HG02885 (cell line): ENCODE measurements around the gene PPFIA3.
"Not testable (repeated sequence)": the region's sequence is repeated elsewhere in the genome, so short reads cannot be mapped to it uniquely, and the experiment has no call there.

Experiments used
- ATAC-seq: cut with Tn5 transposase; IDR thresholded peaks from one replicate; pipeline ENCODE4 v1.9.1; 2021; ENCODE audit warnings: mild to moderate bottlenecking; ENCODE audit not compliant: unreplicated experiment, poor library complexity

PPFIA3 gene

GRCh38 chr19:49167857-49168409, 48.6 kb downstream of the PPFIA3 start:
- no peak for ATAC-seq

GRCh38 chr19:49168421-49168820, 49.1 kb downstream of the PPFIA3 start:
- ATAC-seq, result no peak

GRCh38 chr19:49173198-49173597, 53.9 kb downstream of the PPFIA3 start:
- ATAC-seq, result no peak

GRCh38 chr19:49180659-49181058, 61.3 kb downstream of the PPFIA3 start:
- ATAC-seq, result no peak

- not testable (repeated sequence) for ATAC-seq
Measured at GRCh38 chr19:49182010-49182847, 62.9 kb downstream of the PPFIA3 start.

- no peak for ATAC-seq
Measured at GRCh38 chr19:49182848-49183375, 63.6 kb downstream of the PPFIA3 start.

- no peak for ATAC-seq
Measured at GRCh38 chr19:49186108-49186507, 66.8 kb downstream of the PPFIA3 start.

GRCh38 chr19:49188626-49189200, 69.4 kb downstream of the PPFIA3 start:
- no peak for ATAC-seq

- ATAC-seq, result no peak
Measured at GRCh38 chr19:49189259-49189658, 69.9 kb downstream of the PPFIA3 start.

GRCh38 chr19:49190781-49191180, 71.4 kb downstream of the PPFIA3 start:
- ATAC-seq, result no peak

GRCh38 chr19:49193822-49194394, 74.6 kb downstream of the PPFIA3 start:
- no peak for ATAC-seq

- ATAC-seq, result no peak
Measured at GRCh38 chr19:49194408-49194807, 75.1 kb downstream of the PPFIA3 start.

- ATAC-seq, result no peak
Measured at GRCh38 chr19:49196527-49197240, 77.3 kb downstream of the PPFIA3 start.

- ATAC-seq, result no peak
Measured at GRCh38 chr19:49200238-49200862, 81.0 kb downstream of the PPFIA3 start.
